T-helper 22 cell (primary cell): ENCODE data around the gene CIT.
"Not testable (repeated sequence)": the region's sequence is repeated elsewhere in the genome, so short reads cannot be mapped to it uniquely, and the experiment has no call there.

Experiments
- DNase-seq: peaks from one replicate; pipeline ENCODE4 v3.0.0-alpha.2; 2020; ENCODE audit warnings: low read depth

CIT gene

GRCh38 chr12:119742700-119743099, 134.4 kb downstream of the CIT start:
- no peak for DNase-seq

- DNase-seq, result no peak
Measured at GRCh38 chr12:119740830-119741229, 136.3 kb downstream of the CIT start.

- no peak for DNase-seq
Measured at GRCh38 chr12:119735079-119735478, 142.0 kb downstream of the CIT start.

GRCh38 chr12:119730381-119730780, 146.7 kb downstream of the CIT start:
- DNase-seq, result no peak

GRCh38 chr12:119729871-119730270, 147.2 kb downstream of the CIT start:
- DNase-seq, result no peak

DNA sequence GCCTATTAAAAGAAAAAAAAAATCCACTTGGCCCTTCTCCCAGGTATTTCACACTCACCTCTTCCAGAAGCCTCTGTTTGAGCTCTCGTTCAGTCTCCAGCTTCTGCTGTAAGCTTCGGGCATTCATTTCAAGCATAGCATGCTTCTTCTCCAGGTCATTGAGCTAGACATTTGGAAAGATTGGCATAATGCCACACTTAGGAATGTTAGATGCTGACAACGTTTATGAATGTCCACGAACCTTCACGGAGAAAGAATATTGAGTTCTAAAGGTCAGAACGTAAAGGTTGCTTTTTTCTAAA, 148.7 kb downstream of the CIT start:
- DNase-seq, result no peak

DNA sequence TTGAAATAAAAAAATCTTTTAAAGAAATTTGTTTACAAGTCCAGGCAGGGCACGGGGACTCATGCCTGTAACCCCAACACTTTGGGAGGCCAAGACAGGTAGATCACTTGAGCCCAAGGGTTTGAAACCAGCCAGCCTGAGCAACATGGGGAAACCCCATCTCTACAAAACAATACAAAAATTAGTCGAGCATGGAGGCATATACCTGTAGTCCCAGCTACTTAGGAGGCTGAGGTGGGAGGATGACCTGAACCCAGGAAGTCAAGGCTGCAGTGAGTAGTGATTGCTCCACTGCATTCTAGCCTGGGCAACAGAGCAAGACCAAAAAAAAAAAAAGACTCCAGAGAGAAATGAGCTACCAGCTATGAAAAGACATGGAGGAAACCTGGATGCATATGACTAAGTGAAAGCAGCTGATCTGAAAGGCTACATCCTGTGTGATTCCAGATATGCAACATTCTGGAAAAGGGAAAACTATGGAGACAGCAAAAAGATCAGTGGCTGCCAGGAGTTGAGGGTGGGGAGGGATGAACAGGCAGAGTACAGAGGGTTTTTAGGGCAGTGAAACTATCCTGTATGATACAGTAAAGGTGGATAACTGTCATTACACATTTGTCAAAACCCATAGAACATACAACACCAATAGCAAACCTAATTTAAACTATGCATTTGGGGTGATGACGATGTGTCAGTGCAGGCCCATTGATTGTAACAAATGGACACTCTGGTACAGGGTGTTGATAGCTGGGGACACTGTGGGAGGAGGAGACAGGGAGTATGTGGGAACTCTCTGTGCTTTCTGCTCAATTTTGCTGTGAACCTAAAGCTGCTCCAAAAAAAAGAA, 149.3 kb downstream of the CIT start:
- no peak for DNase-seq

GRCh38 chr12:119725523-119725922, 151.6 kb downstream of the CIT start:
- DNase-seq, result no peak

GRCh38 chr12:119721306-119721705, 155.8 kb downstream of the CIT start:
- DNase-seq, result no peak

DNA sequence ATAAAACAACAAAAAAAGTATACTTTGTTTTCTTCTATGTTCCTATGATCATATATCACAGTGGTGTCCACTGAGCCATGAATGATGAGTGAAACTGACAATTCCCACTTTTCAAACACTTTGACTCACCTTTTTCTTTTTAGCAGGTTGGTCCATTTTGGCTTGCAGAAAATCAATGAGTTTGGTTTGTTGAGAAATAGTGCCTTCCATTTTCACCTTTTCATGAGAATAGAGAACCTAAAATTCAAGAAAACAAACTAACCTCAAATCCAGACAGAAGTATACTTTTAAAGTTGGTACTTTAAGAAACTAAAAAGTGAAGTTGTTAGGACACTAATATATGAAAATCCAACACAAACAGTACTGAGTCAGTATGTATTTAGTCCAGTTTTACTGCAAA, 156.8 kb downstream of the CIT start:
- no peak for DNase-seq

DNA sequence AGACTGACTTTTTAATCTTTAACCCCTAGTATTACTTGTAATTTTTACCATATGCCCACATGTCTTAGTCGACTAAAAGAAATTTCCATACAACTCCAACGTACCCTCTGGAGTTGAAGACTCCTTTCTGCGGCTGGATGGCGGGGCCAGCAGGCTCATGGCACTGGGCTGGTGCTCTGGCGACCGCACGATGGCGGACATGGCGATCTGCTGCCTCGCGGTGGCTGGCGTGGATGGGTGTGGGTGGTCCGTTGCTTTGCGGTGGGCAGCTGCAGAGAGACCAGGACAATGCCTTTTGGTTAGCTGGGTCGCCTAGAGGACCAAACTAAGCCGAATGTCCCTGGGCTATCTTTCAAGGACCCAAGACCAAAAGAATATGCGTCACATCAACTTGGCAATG, 159.0 kb downstream of the CIT start:
- no peak for DNase-seq

GRCh38 chr12:119715268-119715620, 161.9 kb downstream of the CIT start:
- DNase-seq, result no peak

- no peak for DNase-seq
Measured at GRCh38 chr12:119714614-119715267, 162.4 kb downstream of the CIT start.

GRCh38 chr12:119713551-119714031, 163.5 kb downstream of the CIT start:
- no peak for DNase-seq

DNA sequence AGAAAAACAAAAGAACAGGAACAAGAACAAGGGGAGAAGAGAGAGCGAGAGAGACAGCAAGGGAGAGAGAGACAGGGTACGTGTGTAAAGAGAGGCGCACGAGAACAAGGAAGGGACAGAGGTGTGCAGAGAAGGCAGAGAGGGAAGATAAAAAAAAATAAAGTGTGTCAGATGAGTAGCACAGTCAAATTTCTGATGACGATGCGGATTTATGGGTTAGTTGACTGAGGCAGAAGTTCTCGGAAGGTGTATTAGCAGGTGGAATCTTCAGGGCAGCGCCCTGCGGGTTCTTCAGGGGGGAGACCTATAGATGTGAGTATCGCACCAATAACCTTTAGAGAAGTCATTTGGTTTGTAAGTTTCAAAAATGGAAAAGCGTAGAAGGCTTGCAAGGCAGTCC, 164.4 kb downstream of the CIT start:
- DNase-seq, result no peak

GRCh38 chr12:119711693-119712092, 165.4 kb downstream of the CIT start:
- no peak for DNase-seq

- no peak for DNase-seq
Measured at GRCh38 chr12:119710965-119711551, 166.1 kb downstream of the CIT start.

GRCh38 chr12:119710374-119710964, 166.7 kb downstream of the CIT start:
- no peak for DNase-seq

DNA sequence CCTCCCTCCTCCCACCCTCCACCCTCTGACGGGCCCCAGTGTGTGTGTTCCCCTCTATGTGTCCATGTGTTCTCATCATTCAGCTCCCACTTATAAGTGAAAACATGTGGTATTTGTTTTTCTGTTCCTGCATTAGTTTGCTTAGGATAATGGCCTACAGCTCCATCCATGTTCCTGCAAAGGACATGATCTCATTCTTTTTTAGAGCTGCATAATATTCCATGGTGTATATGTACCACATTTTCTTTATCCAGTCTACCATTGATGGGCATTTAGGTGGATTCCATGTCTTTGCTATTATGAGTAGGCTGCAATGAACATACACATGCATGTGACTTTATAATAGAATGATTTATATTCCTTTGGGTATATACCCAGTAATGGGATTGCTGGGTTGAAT, 170.7 kb downstream of the CIT start:
- not testable (repeated sequence) for DNase-seq

- DNase-seq, result no peak
Measured at GRCh38 chr12:119705182-119705581, 171.9 kb downstream of the CIT start.

DNA sequence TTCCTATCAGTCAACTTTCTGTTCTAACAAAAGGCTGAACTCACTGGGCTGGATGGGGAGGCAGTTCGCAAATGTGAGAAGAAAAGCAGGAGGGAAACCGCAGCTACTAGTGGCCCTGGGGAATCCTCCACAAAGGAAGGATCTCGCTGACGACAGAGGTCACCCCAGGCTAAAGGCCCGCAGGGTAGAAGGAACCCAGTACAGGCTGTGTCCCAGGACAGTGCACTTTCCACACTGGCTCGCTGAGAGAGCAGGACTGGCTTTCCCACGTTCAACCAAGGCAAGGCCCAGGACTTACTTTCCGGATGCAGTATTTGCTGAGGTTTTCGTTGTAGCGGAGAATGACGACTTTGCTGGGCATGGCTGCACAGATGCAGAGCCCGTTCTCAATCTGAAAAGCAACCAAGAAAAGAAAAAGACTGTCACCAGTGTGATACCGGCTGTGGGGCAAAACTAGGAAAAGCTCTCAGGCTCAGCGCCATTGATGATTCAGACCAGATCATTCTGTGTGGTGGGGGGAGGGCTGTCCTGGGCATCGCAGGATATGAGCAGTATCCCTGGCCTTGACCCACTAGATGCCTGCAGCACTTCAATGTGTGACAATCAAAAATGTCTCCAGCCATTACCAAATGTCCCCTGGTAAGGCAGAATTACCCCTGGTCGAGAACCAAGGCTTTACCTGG, 172.9 kb downstream of the CIT start:
- DNase-seq, result no peak

GRCh38 chr12:119700078-119700477, 177.0 kb downstream of the CIT start:
- DNase-seq, result no peak
